ENCODE data around the gene STEAP2.
A peak's percentile ranks its signal among the peaks of the same experiment; 100 is the strongest.
"Not testable (repeated sequence)": the region's sequence is repeated elsewhere in the genome, so short reads cannot be mapped to it uniquely, and the experiment has no call there.

The STEAP2 gene

GRCh38 chr7:90246171-90246570, 34.6 kb downstream of the STEAP2 start:
- peaks cover 12% of the 10 kb centered on the region for H3K79me2 ChIP-seq
- H3K27me3 ChIP-seq (ENCODE audit: control insufficient read depth, insufficient read depth, low read length): no peaks in the 10 kb centered on the region
- peak overlapping the region; percentile 76 for H3K4me3 ChIP-seq (ENCODE audit: low read depth, low read length)
- H3K9me3 ChIP-seq (ENCODE audit: control insufficient read depth, low read length): no peaks in the 10 kb centered on the region
- peak overlapping the region; percentile 73 for H3K4me2 ChIP-seq (ENCODE audit: low read length)
- no peak overlapping the region for H3K9ac ChIP-seq
- no peaks in the 10 kb centered on the region for H3K36me3 ChIP-seq (ENCODE audit: control insufficient read depth, insufficient read depth, low read length)
- peak overlapping the region; percentile 77 for H2AFZ ChIP-seq
- H3K4me1 ChIP-seq: no peaks in the 10 kb centered on the region
- no peak for TF ChIP-seq CTCF (IDR thresholded peaks at IDR 0.05)
- no peak overlapping the region for H3K27ac ChIP-seq

- no peak overlapping the region for H2AFZ ChIP-seq
- no peaks in the 10 kb centered on the region for H3K27me3 ChIP-seq (ENCODE audit: control insufficient read depth, insufficient read depth, low read length)
- no peak overlapping the region for H3K4me2 ChIP-seq (ENCODE audit: low read length)
- no peak overlapping the region for H3K4me3 ChIP-seq (ENCODE audit: low read depth, low read length)
- H3K4me1 ChIP-seq: no peaks in the 10 kb centered on the region
- no peak overlapping the region for H3K9ac ChIP-seq
- H3K36me3 ChIP-seq (ENCODE audit: control insufficient read depth, insufficient read depth, low read length): no peaks in the 10 kb centered on the region
- no peak overlapping the region for H3K27ac ChIP-seq
- no peak for TF ChIP-seq CTCF (IDR thresholded peaks at IDR 0.05)
- H3K79me2 ChIP-seq: peaks cover 12% of the 10 kb centered on the region
- H3K9me3 ChIP-seq (ENCODE audit: control insufficient read depth, low read length): no peaks in the 10 kb centered on the region
Observed at GRCh38 chr7:90248706-90249105, 37.2 kb downstream of the STEAP2 start.

GRCh38 chr7:90250601-90251303, 39.2 kb downstream of the STEAP2 start:
- Histone ChIP-seq H3K9ac (no peak overlapping the region), H3K79me2 (peaks cover 4% of the 10 kb centered on the region), H3K36me3 (ENCODE audit: control insufficient read depth, insufficient read depth, low read length) (no peaks in the 10 kb centered on the region), H3K27me3 (ENCODE audit: control insufficient read depth, insufficient read depth, low read length) (no peaks in the 10 kb centered on the region), H3K4me1 (no peaks in the 10 kb centered on the region), H3K27ac (peak overlapping the region; percentile 18), H2AFZ (no peak overlapping the region), H3K4me3 (ENCODE audit: low read depth, low read length) (no peak overlapping the region), H3K9me3 (ENCODE audit: control insufficient read depth, low read length) (no peaks in the 10 kb centered on the region), H3K4me2 (ENCODE audit: low read length) (no peak overlapping the region)
- TF ChIP-seq CTCF (IDR thresholded peaks at IDR 0.05): no peak

GRCh38 chr7:90251304-90251635, 39.7 kb downstream of the STEAP2 start:
- no peaks in the 10 kb centered on the region for H3K27me3 ChIP-seq (ENCODE audit: control insufficient read depth, insufficient read depth, low read length)
- H3K9ac ChIP-seq: no peak overlapping the region
- H3K4me1 ChIP-seq: no peaks in the 10 kb centered on the region
- no peaks in the 10 kb centered on the region for H3K79me2 ChIP-seq
- no peaks in the 10 kb centered on the region for H3K36me3 ChIP-seq (ENCODE audit: control insufficient read depth, insufficient read depth, low read length)
- no peak overlapping the region for H3K4me3 ChIP-seq (ENCODE audit: low read depth, low read length)
- no peak for TF ChIP-seq CTCF (IDR thresholded peaks at IDR 0.05)
- H2AFZ ChIP-seq: no peak overlapping the region
- H3K9me3 ChIP-seq (ENCODE audit: control insufficient read depth, low read length): no peaks in the 10 kb centered on the region
- H3K4me2 ChIP-seq (ENCODE audit: low read length): no peak overlapping the region
- no peak overlapping the region for H3K27ac ChIP-seq

GRCh38 chr7:90256011-90256410, 44.5 kb downstream of the STEAP2 start:
- not testable (repeated sequence) for H3K4me1 ChIP-seq

More at GRCh38 chr7:90256011-90256410, 44.5 kb downstream of the STEAP2 start:
- not testable (repeated sequence) for H3K4me2 ChIP-seq (ENCODE audit: low read length); H3K36me3 ChIP-seq (ENCODE audit: control insufficient read depth, insufficient read depth, low read length); H3K9me3 ChIP-seq (ENCODE audit: control insufficient read depth, low read length); H3K4me3 ChIP-seq (ENCODE audit: low read depth, low read length); H3K9ac ChIP-seq; H3K27ac ChIP-seq; H3K79me2 ChIP-seq; H3K27me3 ChIP-seq (ENCODE audit: control insufficient read depth, insufficient read depth, low read length); H2AFZ ChIP-seq
